ENCODE data around the gene HEY2.
"Not testable (repeated sequence)": the region's sequence is repeated elsewhere in the genome, so short reads cannot be mapped to it uniquely, and the experiment has no call there.

HEY2 gene

DNA sequence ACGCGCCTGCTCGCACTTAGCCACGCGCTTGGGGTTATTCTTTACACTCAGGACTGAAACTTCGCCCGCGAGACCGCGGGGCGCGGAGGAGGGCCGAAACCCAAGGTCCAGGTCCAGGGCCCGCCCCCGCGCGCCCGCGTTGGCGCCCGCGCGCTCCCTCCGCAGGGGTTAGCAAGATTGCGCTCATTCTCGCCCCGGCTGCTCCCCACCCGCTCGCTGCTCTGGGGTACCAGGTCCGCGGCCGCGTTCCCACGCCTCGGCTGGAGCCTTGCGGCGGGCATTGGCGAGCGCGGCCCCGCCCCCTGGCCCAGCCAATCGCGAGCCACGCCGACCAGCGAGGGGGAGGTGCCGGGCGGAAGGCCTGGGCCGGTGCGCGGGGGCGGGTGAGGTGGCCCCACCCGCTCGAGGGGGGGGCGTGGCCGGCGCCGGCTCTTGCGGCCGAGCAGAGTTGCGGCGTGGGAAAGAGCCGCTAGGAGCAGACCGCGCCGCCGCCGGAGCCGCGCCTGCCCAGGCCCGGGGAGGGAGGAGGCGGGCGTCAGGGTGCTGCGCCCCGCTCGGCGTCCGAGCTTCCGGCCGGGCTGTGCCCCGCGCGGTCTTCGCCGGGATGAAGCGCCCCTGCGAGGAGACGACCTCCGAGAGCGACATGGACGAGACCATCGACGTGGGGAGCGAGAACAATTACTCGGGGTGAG is at the start of gene HEY2:
Gene HEY2 (plus strand): TSS at position 460 of the 692 bp plus-strand sequence. CDS start 145 bp downstream, at position 605.
- peak; percentile 31 for DNase-seq (ENCODE audit: low read depth, low spot score)
- no peak within 1 kb of the TSS for H3K27ac ChIP-seq

GRCh38 chr6:125700581-125701353 is 48.7 kb upstream of the HEY2 start:
- no peak overlapping the region for H3K27ac ChIP-seq
- DNase-seq (ENCODE audit: low read depth, low spot score): no peak

- no peak for DNase-seq (ENCODE audit: low read depth, low spot score)
- no peak overlapping the region for H3K27ac ChIP-seq
These were observed 48.1 kb upstream of the HEY2 start for GRCh38 chr6:125701354-125701668.

- H3K27ac ChIP-seq; DNase-seq (ENCODE audit: low read depth, low spot score): not testable (repeated sequence)
These were observed 45.5 kb upstream of the HEY2 start for GRCh38 chr6:125703882-125704281.

DNA sequence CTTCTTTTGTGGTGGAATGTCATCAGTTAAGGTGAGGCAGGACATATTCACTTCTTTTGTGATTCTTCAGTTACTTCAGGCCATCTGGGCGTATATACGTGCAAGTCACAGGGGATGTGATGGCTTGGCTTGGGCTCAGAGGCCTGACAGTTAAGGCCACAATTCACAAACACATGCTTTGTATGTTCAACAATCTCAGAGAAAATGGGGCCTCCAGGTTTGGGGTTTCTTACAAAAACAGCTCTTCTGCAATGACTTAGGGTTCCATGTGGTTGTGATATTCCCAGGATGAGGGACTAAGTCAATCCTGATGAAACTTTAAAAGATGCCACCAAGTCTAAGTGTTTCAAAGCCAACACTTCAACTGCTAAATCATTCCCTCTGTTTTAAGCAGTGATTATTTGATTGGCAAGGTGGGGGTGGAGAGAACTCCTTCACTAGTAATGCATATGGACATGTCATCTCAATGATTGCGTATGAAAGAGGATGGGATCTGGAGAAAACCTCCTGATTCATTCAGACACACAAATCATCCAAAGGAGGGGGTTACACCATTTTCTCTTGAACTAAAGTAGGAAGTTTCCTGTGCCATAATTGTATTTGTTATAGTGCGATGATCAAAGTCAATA is 41.7 kb upstream of the HEY2 start:
- no peak for DNase-seq (ENCODE audit: low read depth, low spot score)
- H3K27ac ChIP-seq: no peak overlapping the region

GRCh38 chr6:125711013-125711675 is 38.3 kb upstream of the HEY2 start:
- no peak for DNase-seq (ENCODE audit: low read depth, low spot score)

DNA sequence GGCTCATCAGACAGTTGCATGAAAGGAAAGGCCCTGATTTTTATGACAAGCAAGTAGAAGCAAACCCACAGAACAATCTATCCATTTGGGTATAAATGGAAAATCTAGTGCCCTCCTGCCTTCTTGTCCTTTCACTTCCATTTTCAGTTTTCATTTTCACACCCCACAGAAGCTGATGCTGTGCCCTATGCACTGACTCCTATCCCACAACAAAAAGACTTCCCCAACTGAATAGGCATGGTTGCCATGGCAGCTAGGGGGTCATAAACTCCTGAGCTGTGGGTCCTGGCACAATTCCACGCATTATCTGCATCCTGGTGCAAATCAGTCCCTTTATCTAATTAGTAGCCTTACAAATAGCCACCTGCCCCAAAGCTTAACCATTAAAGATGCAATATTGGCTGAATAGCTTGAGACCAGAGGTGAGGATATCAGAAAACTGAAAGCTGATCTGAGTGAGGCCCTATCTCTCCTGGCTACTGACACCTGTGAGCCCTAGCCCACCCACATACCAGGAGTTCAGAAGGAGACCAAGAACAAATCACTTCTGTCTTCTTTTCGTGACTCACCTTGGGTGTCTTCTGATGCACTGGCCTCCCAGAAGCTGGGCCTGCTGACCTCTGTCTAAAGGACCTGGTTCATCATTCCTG is 34.9 kb upstream of the HEY2 start:
- H3K27ac ChIP-seq: no peak overlapping the region
- no peak for DNase-seq (ENCODE audit: low read depth, low spot score)

More at GRCh38 chr6:125711013-125711675, 38.3 kb upstream of the HEY2 start:
- H3K27ac ChIP-seq: no peak overlapping the region

GRCh38 chr6:125717120-125717731 is 32.2 kb upstream of the HEY2 start:
- H3K27ac ChIP-seq: no peak overlapping the region
- DNase-seq (ENCODE audit: low read depth, low spot score): no peak

DNA sequence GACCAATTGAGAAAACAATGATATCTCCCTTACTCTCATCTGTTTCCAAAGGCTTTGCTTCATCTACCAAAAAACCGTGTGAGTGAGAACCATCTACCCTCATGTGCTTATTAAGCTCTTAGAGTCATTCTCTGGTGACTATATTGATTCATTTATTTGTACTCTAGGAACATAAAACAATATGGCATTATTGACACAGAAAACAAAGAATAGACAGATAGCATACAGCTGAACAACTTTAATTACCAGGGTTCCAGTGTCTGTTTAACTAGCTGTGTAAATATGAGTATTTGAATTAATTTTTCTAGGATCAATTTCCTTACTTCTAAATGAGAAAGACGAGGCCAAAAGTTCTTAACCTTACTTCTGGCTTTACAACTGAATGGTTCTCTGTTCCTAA is 31.3 kb upstream of the HEY2 start:
- no peak for DNase-seq (ENCODE audit: low read depth, low spot score)

DNA sequence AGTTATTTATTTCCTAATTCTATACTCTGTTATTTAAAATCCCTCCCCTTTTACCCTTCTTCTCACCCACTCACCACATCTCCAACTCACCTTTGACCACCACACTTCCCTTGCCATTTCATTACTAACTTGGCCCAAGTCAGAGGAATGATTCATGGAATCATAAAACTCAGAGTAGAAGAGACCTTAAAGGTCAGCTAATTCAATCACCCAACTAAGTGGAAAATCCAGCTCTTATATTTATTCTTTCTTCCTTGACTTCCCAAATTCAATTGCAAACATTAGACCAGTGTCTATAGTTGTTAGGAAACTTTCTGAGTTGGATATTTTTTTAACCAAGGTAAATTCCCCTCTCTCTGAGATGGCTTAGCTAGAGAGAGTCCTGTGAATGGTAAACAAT is 26.5 kb upstream of the HEY2 start:
- no peak overlapping the region for H3K27ac ChIP-seq
- DNase-seq (ENCODE audit: low read depth, low spot score): no peak

More for the DNA sequence above, 31.3 kb upstream of the HEY2 start:
- H3K27ac ChIP-seq: no peak overlapping the region

DNA sequence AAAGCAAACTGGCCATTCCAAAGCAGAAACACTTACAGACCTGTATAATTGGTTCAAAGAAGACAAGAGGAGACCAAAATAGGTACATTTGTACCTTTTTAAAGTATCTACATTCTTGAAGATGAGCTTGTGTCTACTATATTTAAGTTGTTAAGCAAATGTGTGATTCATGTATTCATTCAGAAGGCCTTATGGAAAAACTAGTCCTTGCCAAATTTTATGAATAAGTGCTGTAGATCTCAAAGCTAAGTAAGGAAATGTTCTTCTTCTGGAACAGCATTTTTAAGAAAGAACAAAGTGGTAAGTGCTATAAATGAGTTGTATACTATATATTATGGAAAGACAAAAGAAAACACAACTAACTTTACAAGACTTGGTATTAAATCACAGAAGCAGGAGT is 22.2 kb upstream of the HEY2 start:
- no peak for DNase-seq (ENCODE audit: low read depth, low spot score)
- no peak overlapping the region for H3K27ac ChIP-seq

DNA sequence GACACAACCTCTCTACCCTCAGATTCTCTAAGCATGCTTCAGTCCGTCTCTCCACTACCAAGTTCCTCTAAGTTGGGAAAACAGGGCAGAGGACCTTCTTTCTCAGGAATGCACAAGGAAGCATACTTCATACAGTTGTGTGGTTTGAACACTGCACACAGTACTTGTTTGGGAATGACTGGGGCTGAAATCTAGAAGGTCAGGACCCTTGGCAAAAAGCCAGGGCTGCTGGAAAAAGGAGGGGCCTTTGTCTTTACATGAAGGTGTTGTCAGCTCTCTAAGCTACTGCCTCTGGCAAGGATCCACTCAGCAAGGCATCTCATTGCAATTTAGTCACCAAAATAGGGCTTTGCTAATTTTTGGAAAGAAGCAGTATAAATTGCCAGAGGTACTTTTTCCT is 20.7 kb upstream of the HEY2 start:
- no peak for DNase-seq (ENCODE audit: low read depth, low spot score)

GRCh38 chr6:125729983-125730382 is 19.4 kb upstream of the HEY2 start:
- no peak for DNase-seq (ENCODE audit: low read depth, low spot score)
- no peak overlapping the region for H3K27ac ChIP-seq

More for the DNA sequence above, 20.7 kb upstream of the HEY2 start:
- no peak overlapping the region for H3K27ac ChIP-seq

DNA sequence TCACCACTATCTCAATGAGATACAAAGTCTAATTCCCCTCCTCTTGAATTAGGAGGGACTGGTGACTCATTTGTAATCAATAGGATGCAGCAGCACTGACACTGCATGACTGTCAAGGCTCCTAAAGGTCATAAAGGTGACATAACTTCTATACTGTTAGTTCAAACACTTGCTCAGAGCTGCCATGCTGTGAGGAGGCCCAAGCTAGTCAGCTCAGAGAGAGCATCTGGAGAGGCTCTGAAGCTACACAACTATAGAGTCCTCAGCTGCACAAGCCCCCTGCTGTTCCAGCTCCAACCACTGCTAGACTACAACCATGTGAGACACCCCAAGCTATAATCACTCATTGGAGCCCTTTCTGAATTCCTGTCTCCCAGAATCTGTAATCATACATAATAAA is 17.0 kb upstream of the HEY2 start:
- no peak overlapping the region for H3K27ac ChIP-seq
- no peak for DNase-seq (ENCODE audit: low read depth, low spot score)

- no peak overlapping the region for H3K27ac ChIP-seq
- no peak for DNase-seq (ENCODE audit: low read depth, low spot score)
These were observed 15.7 kb upstream of the HEY2 start for GRCh38 chr6:125733516-125734300.

GRCh38 chr6:125738276-125738675 is 11.2 kb upstream of the HEY2 start:
- DNase-seq (ENCODE audit: low read depth, low spot score): no peak

GRCh38 chr6:125739364-125739763 is 10.1 kb upstream of the HEY2 start:
- H3K27ac ChIP-seq: no peak overlapping the region
- DNase-seq (ENCODE audit: low read depth, low spot score): no peak

More at GRCh38 chr6:125738276-125738675, 11.2 kb upstream of the HEY2 start:
- no peak overlapping the region for H3K27ac ChIP-seq

DNA sequence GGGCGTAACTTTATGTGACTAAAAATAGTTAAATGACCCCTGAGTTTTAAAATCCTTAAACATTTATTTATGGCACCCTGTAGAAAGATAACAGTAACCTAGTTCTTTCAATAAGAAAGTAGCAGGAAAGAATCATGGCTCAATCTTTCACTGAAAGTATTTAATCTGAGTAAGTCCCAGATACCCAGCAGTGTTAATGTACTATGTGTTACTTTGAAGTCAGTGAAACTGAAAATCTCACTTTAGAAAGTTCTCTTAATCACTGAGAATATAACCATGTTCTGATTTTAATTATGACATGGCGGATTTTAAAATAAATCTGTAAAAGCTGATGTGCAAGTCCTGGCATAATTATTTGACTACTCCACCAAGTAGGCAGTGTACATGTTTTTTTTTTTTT is 8.1 kb upstream of the HEY2 start:
- DNase-seq (ENCODE audit: low read depth, low spot score): no peak
- no peak overlapping the region for H3K27ac ChIP-seq

DNA sequence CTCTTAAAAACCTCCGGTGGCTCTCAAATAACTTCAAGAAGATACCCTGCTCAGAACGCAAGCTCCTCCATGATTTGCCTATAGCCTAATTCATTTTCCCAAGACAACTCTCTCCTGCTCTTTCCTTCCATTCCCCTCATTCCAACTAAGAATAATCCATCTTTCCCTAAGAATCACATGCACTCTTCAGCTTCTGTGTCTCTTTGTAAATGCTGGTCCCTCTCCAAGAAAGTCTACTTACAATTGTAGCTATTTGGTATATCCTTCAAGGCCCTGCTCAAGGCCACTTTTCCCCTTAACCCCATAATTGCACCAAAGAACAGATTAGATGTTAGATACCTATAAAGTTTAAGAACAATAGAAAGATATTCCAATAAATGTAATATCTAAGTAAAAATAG is 7.4 kb upstream of the HEY2 start:
- DNase-seq (ENCODE audit: low read depth, low spot score): no peak
- H3K27ac ChIP-seq: no peak overlapping the region
